Peyer's patch (tissue), 4 donors: Measurements from ENCODE around the gene PKIG.

Experiments
- CTCF ChIP-seq, 6 experiments: fragments of 450-650 bp in 4 of 6; fragments of 200-600 bp in 2 of 6; sonication (generic) in 1 of 6; IDR thresholded peaks; one replicate each; pipeline ENCODE4 v1.5.1; 2017 to 2019; ENCODE audit warnings: antibody characterized with exemption in 6 of 6, mild to moderate bottlenecking in 3 of 6, moderate library complexity in 1 of 6
- POLR2A ChIP-seq, 2 donors: fragments of 450-650 bp; IDR thresholded peaks; one replicate each; pipeline ENCODE4 v1.5.1; 2017; ENCODE audit warnings: antibody characterized with exemption in 2 of 2, mild to moderate bottlenecking in 2 of 2, moderate library complexity in 2 of 2

- TF ChIP-seq CTCF (IDR thresholded peaks at IDR 0.05), result no peak
- no peak for TF ChIP-seq POLR2A (IDR thresholded peaks at IDR 0.05)
These were observed 40.3 kb downstream of the PKIG start for GRCh38 chr20:44622501-44623270.
